GM04504 (cell line): ENCODE measurements around the gene GNAS.
A peak's percentile ranks its signal among the peaks of the same experiment; 100 is the strongest.
"Not testable (repeated sequence)": the region's sequence is repeated elsewhere in the genome, so short reads cannot be mapped to it uniquely, and the experiment has no call there.

Source experiments
- DNase-seq: peaks from one replicate; pipeline ENCODE4 v3.0.0-alpha.2; 2012; ENCODE audit warnings: low read depth

The GNAS gene

DNA sequence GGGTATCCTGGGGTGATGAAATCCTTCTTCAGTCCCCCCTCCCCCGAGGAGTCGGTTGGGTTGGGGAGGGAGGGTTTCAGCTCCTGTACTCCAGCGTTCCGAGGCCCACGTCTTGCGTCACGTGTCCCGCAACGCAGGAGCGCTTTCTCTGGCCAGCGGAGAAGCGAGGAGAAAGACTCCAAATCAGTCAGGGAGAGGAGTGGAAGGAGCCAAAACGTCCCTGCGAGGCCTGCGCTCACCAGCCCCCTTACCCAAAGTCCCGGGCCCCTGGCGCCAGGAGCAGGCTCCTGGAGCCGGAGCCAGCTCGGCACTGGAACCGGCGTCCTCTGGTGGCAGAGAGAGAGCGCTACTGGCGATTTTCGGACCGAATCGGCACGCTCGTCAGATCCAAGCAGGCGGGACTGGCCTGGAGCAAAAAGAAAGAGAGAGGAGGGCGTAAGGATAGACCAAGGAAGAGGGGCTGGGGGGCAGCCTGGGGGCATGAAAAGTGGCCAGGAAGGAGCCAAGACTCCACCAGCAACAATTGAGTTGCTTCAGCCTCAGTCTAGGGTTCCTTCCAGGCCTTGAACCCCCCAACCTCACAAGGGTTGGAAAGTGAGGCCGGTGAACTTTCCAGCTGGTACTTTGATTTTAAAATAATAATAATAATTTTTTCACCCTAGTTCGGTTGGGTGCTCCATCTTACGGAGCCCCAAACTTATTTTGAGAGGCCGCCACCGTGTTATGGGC lies at the start of gene GNAS:
TSS of gene GNAS (plus strand) at position 174 of the 729 bp plus-strand sequence.
- DNase-seq: no peak

GRCh38 chr20:58803533-58803932 lies 49.0 kb upstream of the GNAS start:
- no peak for DNase-seq

DNA sequence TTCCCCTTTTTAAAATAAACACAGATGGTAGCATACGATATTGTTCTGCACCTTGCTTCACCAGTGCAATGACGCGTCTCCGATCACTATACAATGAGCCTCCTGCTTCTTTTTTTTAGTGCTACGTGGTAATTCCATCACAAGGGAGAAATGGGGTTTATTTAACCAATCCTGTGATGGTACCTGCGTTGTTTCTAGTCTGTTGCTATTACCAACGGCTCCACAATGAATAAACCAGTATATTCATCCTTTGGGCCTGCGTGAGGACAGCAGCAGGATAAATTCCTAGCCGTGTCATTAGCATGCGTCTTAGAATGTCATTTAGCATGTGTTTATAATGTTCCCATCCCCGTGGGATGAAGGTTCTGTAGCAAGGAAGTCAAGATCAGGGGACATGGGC lies 44.7 kb upstream of the GNAS start:
- no peak for DNase-seq

GRCh38 chr20:58808271-58809046 lies 44.1 kb upstream of the GNAS start:
- no peak for DNase-seq

- DNase-seq: no peak
Measured at GRCh38 chr20:58810116-58810878, 42.2 kb upstream of the GNAS start.

- no peak for DNase-seq
Measured at GRCh38 chr20:58810879-58811250, 41.7 kb upstream of the GNAS start.

DNA sequence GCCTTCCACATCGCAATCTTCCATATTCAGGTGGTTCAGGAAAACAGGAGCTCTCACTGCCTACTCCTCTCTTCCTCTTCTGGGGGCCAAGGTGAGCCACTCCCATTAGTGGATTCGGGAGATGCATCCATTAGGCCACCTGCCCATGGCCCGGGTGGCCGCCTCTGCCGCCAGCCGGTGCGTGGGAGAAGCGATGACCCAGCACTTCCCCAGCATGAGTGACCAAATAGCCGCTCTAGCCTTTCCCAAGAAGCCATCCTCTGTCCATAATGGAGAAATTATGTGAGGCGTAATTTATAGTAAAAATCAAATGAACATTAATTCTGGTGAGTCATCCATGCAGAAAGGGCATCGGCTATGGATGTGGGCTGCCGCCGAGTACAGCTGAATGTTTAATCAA lies 41.2 kb upstream of the GNAS start:
- DNase-seq: no peak

DNA sequence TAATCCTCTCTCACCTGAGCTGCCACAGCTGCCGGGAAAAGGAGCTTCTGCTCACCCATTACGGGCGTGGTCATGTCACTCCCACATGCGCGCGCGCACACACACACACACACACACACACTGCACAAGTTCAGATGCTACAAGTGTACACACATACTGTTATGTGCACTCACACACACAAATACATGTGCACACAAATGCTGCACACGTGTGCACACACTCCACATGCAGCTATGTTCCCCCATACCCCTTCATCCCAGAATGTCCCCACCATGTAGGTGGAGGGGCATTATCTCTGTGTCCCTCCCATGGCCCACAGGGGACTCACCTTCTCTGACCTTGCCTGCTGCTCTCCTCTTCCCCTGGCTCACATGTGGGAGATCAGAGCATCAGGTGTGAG lies 39.1 kb upstream of the GNAS start:
- DNase-seq: no peak

DNA sequence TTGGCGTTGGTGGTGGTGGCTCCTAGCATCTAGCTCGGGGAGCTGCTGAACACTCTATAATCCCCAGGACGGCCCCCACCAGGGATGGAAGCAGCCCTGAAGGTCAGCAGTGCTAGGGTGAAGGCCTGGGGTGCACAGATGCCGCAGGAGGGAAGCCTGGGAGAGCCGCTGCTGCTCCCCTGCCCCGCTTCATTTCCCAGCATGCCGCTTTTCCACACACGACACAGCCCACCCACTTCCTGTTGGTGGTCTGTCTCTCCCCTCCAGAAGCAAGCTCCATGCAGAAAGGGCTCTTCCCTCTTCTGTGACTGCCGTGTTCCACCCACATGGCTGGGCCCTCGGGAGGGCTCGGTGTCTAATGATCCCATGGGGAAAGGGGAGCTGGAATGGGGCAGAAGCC lies 37.1 kb upstream of the GNAS start:
- no peak for DNase-seq

- DNase-seq: no peak
Measured at GRCh38 chr20:58816051-58816450, 36.5 kb upstream of the GNAS start.

- no peak for DNase-seq
Measured at GRCh38 chr20:58816957-58817651, 35.4 kb upstream of the GNAS start.

DNA sequence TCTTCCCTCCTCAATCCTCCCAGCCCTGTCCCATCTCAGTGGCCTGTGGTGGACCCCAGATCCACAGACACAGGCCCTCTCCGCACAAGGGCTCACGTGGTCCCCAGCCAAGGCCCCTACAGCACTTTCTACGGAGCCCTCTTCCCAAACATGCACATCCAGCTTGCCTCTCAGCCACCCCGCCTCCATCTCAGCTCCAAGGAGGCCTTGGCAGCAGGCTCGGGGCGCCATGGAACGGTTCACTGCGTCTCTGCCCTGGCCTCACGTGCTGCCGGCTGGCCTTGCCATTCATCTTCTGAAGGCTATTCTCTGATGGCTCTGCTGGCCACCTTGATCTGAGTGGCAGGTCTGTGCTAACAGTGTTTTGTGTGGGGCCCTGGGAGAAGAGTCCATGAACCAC lies 34.8 kb upstream of the GNAS start:
- no peak for DNase-seq

GRCh38 chr20:58818586-58819285 lies 33.8 kb upstream of the GNAS start:
- peak; percentile 50 for DNase-seq

- no peak for DNase-seq
Measured at GRCh38 chr20:58819921-58820320, 32.6 kb upstream of the GNAS start.

GRCh38 chr20:58820515-58820914 lies 32.0 kb upstream of the GNAS start:
- not testable (repeated sequence) for DNase-seq

DNA sequence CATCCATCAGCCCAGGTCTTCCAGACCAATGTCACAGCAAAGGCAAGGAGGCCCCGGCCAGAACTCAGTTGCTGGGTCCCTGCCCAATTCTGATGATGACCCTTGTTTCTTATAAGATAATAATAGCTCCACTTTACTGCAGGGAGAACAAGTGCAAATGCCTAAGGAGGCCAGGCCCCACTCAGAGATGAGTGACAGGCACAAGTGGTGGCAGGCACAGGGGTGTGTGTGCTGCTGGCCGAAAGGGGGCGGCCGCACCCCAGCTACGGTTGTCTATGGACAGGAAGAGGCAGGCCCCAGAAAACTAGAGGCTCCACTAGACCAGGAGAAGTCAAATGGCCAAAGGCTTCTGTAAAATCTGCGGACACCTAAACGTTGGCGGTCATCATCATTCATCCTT lies 30.4 kb upstream of the GNAS start:
- DNase-seq: no peak

DNA sequence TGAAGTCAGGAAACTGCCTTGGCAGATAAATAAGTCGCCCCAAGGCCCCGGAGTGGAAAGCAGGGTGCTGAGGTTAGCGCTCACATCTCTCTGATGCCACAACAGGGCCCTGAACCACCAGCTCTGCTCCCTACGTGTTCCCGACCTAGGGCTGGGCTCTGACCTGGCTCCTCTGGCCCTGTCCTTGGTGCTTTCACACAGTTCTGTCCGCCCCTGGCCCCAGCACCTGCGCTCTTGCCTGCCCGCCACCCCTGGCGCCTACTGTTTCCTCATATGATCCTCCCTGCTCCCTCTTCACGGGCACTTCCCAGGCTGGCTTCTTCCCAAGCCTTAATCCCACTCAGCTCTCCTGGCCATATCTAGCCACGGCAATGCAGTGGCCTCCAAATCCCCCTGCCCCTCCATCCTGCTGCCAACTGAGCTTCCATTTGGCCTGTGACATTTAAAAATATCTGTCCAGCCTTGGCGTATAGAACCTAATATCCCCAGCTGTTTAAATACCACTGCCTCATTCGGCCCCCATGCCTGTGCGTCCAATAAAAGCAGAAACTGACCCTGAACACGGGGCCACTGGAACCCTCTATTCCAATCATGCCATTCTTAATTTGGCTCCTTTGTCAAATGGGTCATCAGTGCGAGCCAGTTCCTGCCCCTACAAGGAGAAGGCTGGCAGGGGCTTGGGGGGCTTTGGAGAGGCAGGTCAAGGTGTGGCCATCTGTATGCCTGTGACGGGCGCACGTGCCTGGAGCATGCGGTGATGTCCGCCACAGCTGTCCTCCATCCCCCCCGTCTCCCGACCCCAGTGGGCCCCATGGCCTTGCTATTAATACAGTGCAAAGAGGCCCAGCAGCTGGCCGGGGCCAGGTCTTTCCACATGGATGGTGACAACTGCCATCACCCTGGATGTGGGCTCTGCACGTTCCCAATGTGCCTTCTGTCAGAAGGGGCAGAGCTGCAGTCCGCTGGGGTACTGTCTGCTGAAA lies 29.5 kb upstream of the GNAS start:
- DNase-seq: no peak

DNA sequence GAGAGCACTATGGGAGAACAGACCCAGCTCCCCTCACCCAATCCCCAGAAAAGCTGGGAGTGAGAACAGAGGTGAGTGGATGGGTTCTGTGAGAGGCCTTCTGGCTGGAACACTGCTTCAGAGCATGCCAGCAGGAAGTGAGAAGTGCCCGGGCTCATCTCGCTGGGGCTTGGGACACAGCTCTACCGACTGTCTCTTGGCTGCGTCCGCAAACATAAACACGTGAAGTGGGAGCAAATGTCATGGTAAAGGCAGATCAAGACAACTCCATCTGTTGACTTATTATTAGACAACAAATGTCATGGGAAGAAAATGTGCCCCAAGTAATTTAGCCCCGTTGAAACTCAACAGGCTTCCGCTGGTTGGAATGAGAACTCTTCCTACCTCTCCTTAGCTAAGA lies 27.7 kb upstream of the GNAS start:
- no peak for DNase-seq

- DNase-seq: no peak
Measured at GRCh38 chr20:58825450-58825849, 27.1 kb upstream of the GNAS start.

- no peak for DNase-seq
Measured at GRCh38 chr20:58826271-58826670, 26.2 kb upstream of the GNAS start.
